Measurements from ENCODE around the gene ADAMTSL3.

DNA sequence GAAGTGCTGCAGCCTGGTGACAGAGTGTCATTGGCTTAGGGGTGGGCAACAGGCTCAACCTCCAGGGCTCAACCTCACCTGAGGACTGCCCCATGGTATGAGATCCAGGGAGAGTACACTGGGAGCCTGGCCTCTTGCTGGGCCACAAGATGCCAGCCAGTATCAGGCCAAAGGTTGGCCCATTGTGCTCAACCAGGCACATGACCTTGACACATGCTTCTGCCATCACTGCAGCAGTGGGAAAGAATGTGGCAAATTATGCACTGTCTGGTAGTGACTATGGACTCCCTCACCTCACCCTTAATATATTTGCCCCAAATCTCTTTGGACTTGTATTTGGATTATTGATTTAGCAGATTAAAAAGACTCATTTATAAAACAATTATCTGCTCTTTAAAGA lies 347.7 kb downstream of the ADAMTSL3 start:
- TF ChIP-seq, protein P1, sequence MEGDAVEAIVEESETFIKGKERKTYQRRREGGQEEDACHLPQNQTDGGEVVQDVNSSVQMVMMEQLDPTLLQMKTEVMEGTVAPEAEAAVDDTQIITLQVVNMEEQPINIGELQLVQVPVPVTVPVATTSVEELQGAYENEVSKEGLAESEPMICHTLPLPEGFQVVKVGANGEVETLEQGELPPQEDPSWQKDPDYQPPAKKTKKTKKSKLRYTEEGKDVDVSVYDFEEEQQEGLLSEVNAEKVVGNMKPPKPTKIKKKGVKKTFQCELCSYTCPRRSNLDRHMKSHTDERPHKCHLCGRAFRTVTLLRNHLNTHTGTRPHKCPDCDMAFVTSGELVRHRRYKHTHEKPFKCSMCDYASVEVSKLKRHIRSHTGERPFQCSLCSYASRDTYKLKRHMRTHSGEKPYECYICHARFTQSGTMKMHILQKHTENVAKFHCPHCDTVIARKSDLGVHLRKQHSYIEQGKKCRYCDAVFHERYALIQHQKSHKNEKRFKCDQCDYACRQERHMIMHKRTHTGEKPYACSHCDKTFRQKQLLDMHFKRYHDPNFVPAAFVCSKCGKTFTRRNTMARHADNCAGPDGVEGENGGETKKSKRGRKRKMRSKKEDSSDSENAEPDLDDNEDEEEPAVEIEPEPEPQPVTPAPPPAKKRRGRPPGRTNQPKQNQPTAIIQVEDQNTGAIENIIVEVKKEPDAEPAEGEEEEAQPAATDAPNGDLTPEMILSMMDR (IDR thresholded peaks at IDR 0.05) = no peak
- no peak for TF ChIP-seq EZH2 (IDR thresholded peaks at IDR 0.05; ENCODE audit: borderline replicate concordance, insufficient read depth, low read depth, low read length, poor library complexity, severe bottlenecking)
